Stimulated activated naive CD8-positive, alpha-beta T cell treated with anti-CD3 and anti-CD28 coated beads, Interleukin-15, amount 100 ng/mL, for 72 hours (primary cell): ENCODE measurements around the gene POLR3GL.

Experiments
- ATAC-seq: fragments of 150-1000 bp; cut with Tn5 transposase; 2 replicates; pipeline ENCODE4 v1.10.0; 2021; ENCODE audit warnings: mild to moderate bottlenecking, moderate library complexity
- DNase-seq, 2 donors: peaks; one replicate each; pipeline ENCODE4 v3.0.0; 2021 to 2022
- H3K27ac Mint-ChIP-seq, 2 donors: one replicate each; pipeline ENCODE4 v1.8.0; 2022; ENCODE audit warnings: mild to moderate bottlenecking in 2 of 2, mixed read lengths in 2 of 2, moderate library complexity in 2 of 2
- H3K27me3 Mint-ChIP-seq: one replicate; pipeline ENCODE4 v1.8.0; 2022; ENCODE audit warnings: mixed read lengths
- H3K4me1 Mint-ChIP-seq: one replicate; pipeline ENCODE4 v1.8.0; 2022; ENCODE audit warnings: mild to moderate bottlenecking, mixed read lengths
- H3K4me3 Mint-ChIP-seq, 2 donors: one replicate each; pipeline ENCODE4 v1.8.0; 2022; ENCODE audit warnings: mild to moderate bottlenecking in 2 of 2, mixed read lengths in 2 of 2, moderate library complexity in 1 of 2
- H3K9me3 Mint-ChIP-seq, 2 donors: one replicate each; pipeline ENCODE4 v1.8.0; 2022; ENCODE audit warnings: mixed read lengths in 2 of 2

POLR3GL gene

GRCh38 chr1:145937436-145937835, 27.1 kb upstream of the POLR3GL start:
- peaks cover 19% of the 10 kb centered on the region for H3K4me1 Mint-ChIP-seq
- H3K9me3 Mint-ChIP-seq, result no peaks in the 10 kb centered on the region
- no peak overlapping the region for H3K27ac Mint-ChIP-seq
- ATAC-seq (no peak), DNase-seq (no peak)
- H3K27me3 Mint-ChIP-seq, result no peaks in the 10 kb centered on the region
- H3K4me3 Mint-ChIP-seq, result no peak overlapping the region

GRCh38 chr1:145942405-145942804, 22.1 kb upstream of the POLR3GL start:
- Mint-ChIP-seq H3K4me1 (no peaks in the 10 kb centered on the region), H3K27me3 (no peaks in the 10 kb centered on the region), H3K4me3 (no peak overlapping the region), H3K27ac (no peak overlapping the region), H3K9me3 (no peaks in the 10 kb centered on the region)
- ATAC-seq, result no peak
- DNase-seq, result no peak

GRCh38 chr1:145942871-145943270, 21.6 kb upstream of the POLR3GL start:
- Mint-ChIP-seq H3K9me3 (no peaks in the 10 kb centered on the region), H3K4me3 (no peak overlapping the region), H3K4me1 (no peaks in the 10 kb centered on the region), H3K27me3 (no peaks in the 10 kb centered on the region), H3K27ac (peak overlapping the region in 1 of 2 donors; percentile 19)
- ATAC-seq (no peak), DNase-seq (no peak)

- no peak overlapping the region for H3K27ac Mint-ChIP-seq
Measured at GRCh38 chr1:145944532-145944931, 20.0 kb upstream of the POLR3GL start.

GRCh38 chr1:145946477-145946986, 18.0 kb upstream of the POLR3GL start:
- Mint-ChIP-seq H3K4me1 (peaks cover 24% of the 10 kb centered on the region), H3K27ac (no peak overlapping the region), H3K4me3 (no peak overlapping the region), H3K27me3 (no peaks in the 10 kb centered on the region), H3K9me3 (no peaks in the 10 kb centered on the region)
- no peak for ATAC-seq
- no peak for DNase-seq

More at GRCh38 chr1:145944532-145944931, 20.0 kb upstream of the POLR3GL start:
- ATAC-seq (no peak), DNase-seq (no peak)
- no peak overlapping the region for H3K4me3 Mint-ChIP-seq
- no peaks in the 10 kb centered on the region for H3K9me3 Mint-ChIP-seq
- H3K4me1 Mint-ChIP-seq, result peaks cover 6% of the 10 kb centered on the region
- no peaks in the 10 kb centered on the region for H3K27me3 Mint-ChIP-seq

- DNase-seq, result no peak
- Mint-ChIP-seq H3K4me1 (peaks cover 31% of the 10 kb centered on the region), H3K4me3 (no peak overlapping the region), H3K27ac (no peak overlapping the region), H3K27me3 (no peaks in the 10 kb centered on the region), H3K9me3 (no peaks in the 10 kb centered on the region)
- no peak for ATAC-seq
Measured at GRCh38 chr1:145947551-145947950, 16.9 kb upstream of the POLR3GL start.

- Mint-ChIP-seq H3K27ac (no peak overlapping the region), H3K9me3 (no peaks in the 10 kb centered on the region), H3K4me3 (no peak overlapping the region), H3K4me1 (peaks cover 40% of the 10 kb centered on the region), H3K27me3 (no peaks in the 10 kb centered on the region)
- ATAC-seq, result no peak
- no peak for DNase-seq
Measured at GRCh38 chr1:145949219-145949618, 15.3 kb upstream of the POLR3GL start.

- DNase-seq (no peak), ATAC-seq (no peak)
- H3K9me3 Mint-ChIP-seq, result no peaks in the 10 kb centered on the region
- H3K4me3 Mint-ChIP-seq, result no peak overlapping the region
- H3K27me3 Mint-ChIP-seq, result no peaks in the 10 kb centered on the region
- H3K27ac Mint-ChIP-seq, result no peak overlapping the region
- H3K4me1 Mint-ChIP-seq, result peaks cover 62% of the 10 kb centered on the region
Measured at GRCh38 chr1:145951526-145951925, 13.0 kb upstream of the POLR3GL start.

- no peaks in the 10 kb centered on the region for H3K9me3 Mint-ChIP-seq
- no peaks in the 10 kb centered on the region for H3K27me3 Mint-ChIP-seq
- no peak for ATAC-seq
- no peak for DNase-seq
- H3K27ac Mint-ChIP-seq, result no peak overlapping the region
- peaks cover 63% of the 10 kb centered on the region for H3K4me1 Mint-ChIP-seq
- H3K4me3 Mint-ChIP-seq, result no peak overlapping the region
Measured at GRCh38 chr1:145952903-145953302, 11.6 kb upstream of the POLR3GL start.

- H3K4me3 Mint-ChIP-seq, result no peak overlapping the region
- H3K4me1 Mint-ChIP-seq, result peaks cover 72% of the 10 kb centered on the region
- ATAC-seq (no peak), DNase-seq (no peak)
- H3K27ac Mint-ChIP-seq, result no peak overlapping the region
- no peaks in the 10 kb centered on the region for H3K9me3 Mint-ChIP-seq
- H3K27me3 Mint-ChIP-seq, result no peaks in the 10 kb centered on the region
Measured at GRCh38 chr1:145953861-145954260, 10.6 kb upstream of the POLR3GL start.

- DNase-seq, result no peak
- H3K4me3 Mint-ChIP-seq, result peak overlapping the region; percentile 15 to 37
- H3K9me3 Mint-ChIP-seq, result no peaks in the 10 kb centered on the region
- peaks cover 74% of the 10 kb centered on the region for H3K4me1 Mint-ChIP-seq
- no peak for ATAC-seq
- peak overlapping the region in 1 of 2 donors; percentile 47 for H3K27ac Mint-ChIP-seq
- H3K27me3 Mint-ChIP-seq, result no peaks in the 10 kb centered on the region
Measured at GRCh38 chr1:145955436-145955835, 9.1 kb upstream of the POLR3GL start.

- peak overlapping the region in 1 of 2 donors; percentile 94 for H3K27ac Mint-ChIP-seq
- no peak for ATAC-seq
Measured at GRCh38 chr1:145956361-145956760, 8.1 kb upstream of the POLR3GL start.

GRCh38 chr1:145956781-145957442, 7.6 kb upstream of the POLR3GL start:
- Mint-ChIP-seq H3K4me3 (peak overlapping the region; percentile 85 to 94), H3K9me3 (no peaks in the 10 kb centered on the region), H3K27ac (peak overlapping the region; percentile 90 to 94), H3K4me1 (peaks cover 66% of the 10 kb centered on the region), H3K27me3 (no peaks in the 10 kb centered on the region)
- no peak for DNase-seq
- no peak for ATAC-seq

More at GRCh38 chr1:145956361-145956760, 8.1 kb upstream of the POLR3GL start:
- Mint-ChIP-seq H3K4me1 (peaks cover 71% of the 10 kb centered on the region), H3K27me3 (no peaks in the 10 kb centered on the region), H3K9me3 (no peaks in the 10 kb centered on the region), H3K4me3 (peak overlapping the region; percentile 85 to 94)
- DNase-seq, result no peak

- no peaks in the 10 kb centered on the region for H3K9me3 Mint-ChIP-seq
- DNase-seq, result peak; percentile 95 to 96
- peak; percentile 91 for ATAC-seq
- no peaks in the 10 kb centered on the region for H3K27me3 Mint-ChIP-seq
- H3K27ac Mint-ChIP-seq, result peak within 1 kb of the TSS; percentile 90 to 94
- peak within 1 kb of the TSS; percentile 85 to 94 for H3K4me3 Mint-ChIP-seq
- H3K4me1 Mint-ChIP-seq, result peaks cover 64% of the 10 kb centered on the region
Measured at GRCh38 chr1:145957443-145958319, 6.8 kb upstream of the POLR3GL start, which contains the start of gene LIX1L. Gene LIX1L (minus strand): TSS chr1:145958017. CDS start chr1:145957927, 90 bp downstream.

GRCh38 chr1:145958734-145959133, 5.8 kb upstream of the POLR3GL start:
- Mint-ChIP-seq H3K9me3 (no peaks in the 10 kb centered on the region), H3K27ac (no peak overlapping the region), H3K4me3 (peak overlapping the region in 1 of 2 donors; percentile 24), H3K27me3 (no peaks in the 10 kb centered on the region), H3K4me1 (peaks cover 70% of the 10 kb centered on the region)
- ATAC-seq (no peak), DNase-seq (no peak)

GRCh38 chr1:145959333-145959732, 5.2 kb upstream of the POLR3GL start:
- Mint-ChIP-seq H3K9me3 (no peaks in the 10 kb centered on the region), H3K27ac (no peak overlapping the region), H3K4me3 (peak overlapping the region; percentile 3 to 29), H3K4me1 (peaks cover 69% of the 10 kb centered on the region), H3K27me3 (no peaks in the 10 kb centered on the region)
- no peak for ATAC-seq
- DNase-seq, result no peak
